Measurements from ENCODE around the gene EEFSEC. TPM values are rescaled to one million over a fixed set of nuclear protein-coding genes. Genes with fewer than 3 reads are reported as not detected.

Gene EEFSEC
- total RNA-seq, 1 experiment from 2014 or later: 9.5 TPM

DNA sequence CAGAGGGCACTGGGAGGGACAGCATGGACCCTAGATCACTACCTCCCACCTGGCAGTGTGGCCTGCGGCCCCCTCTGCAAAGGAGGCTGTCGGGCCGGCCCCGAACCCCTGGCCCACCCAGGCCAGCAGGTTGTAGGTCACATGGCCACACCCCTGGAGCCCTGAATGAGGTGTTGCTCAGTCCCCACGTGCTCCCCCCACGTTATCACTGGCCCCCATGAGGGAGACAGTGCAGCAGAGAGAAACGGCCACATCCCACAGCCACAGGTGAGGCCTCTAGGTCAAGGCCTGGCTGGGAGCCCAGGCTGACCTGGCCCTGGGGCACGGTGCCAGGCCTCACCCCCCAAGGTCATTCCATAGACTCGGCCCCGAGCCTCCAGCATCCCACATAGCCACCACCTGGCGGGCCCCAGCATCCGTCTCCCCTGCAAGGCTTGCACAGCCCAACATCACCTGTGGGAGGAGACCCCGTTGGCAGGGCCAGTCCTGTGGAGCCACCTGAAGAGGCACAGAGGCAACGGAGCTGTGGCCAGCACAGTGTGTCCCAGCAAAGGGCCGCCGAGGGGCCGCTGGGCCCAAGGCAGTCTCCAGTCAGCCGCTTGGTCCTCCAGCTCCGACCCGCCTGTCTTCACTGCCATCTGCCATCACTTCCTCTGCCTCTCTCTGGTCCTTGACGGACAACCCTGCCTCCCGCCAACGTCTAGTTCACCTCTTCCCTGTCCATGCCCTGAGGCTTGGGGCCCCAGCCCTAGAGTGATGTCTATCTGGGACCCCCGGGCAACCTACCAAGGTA lies 260.3 kb downstream of the EEFSEC start:
- H3K9me3 ChIP-seq (ENCODE audit: control insufficient read depth, low read depth, low read length): no peaks in the 10 kb centered on the region
- no peaks in the 10 kb centered on the region; a peak in 1 of 5 replicates for H3K9me3 Mint-ChIP-seq
- no peaks in the 10 kb centered on the region for H3K27me3 ChIP-seq (ENCODE audit: insufficient read depth, low read length)
- no peak overlapping the region for H3K23ac ChIP-seq (ENCODE audit: insufficient read length, low read depth, low read length)
- no peak overlapping the region; the same call in 1 of the 2 replicates for H3K14ac ChIP-seq (ENCODE audit: insufficient read depth, low read length)
- H2BK15ac ChIP-seq (ENCODE audit: low read depth, low read length): no peak overlapping the region
- no peak overlapping the region for H3K56ac ChIP-seq (ENCODE audit: insufficient read length, low read depth, low read length)
- peaks cover 0 to 2% (median 0%) of the 10 kb centered on the region in 3 experiments; a peak in 1 of 7 replicates for H3K36me3 Mint-ChIP-seq (ENCODE audit: insufficient read depth in 1 of 3, low read depth in 3 of 3)
- H3K18ac ChIP-seq (ENCODE audit: insufficient read length, low read depth, low read length): no peak overlapping the region
- no peak overlapping the region for H2BK5ac ChIP-seq (ENCODE audit: insufficient read length, low read length)
- H3K79me1 ChIP-seq (ENCODE audit: insufficient read depth, low read depth, low read length, poor library complexity, severe bottlenecking): no peaks in the 10 kb centered on the region
- no peak overlapping the region for H2BK120ac ChIP-seq (ENCODE audit: low read depth, low read length, poor library complexity, severe bottlenecking)
- no peak for DNase-seq
- H4K91ac ChIP-seq (ENCODE audit: insufficient read length, low read depth, low read length): no peak overlapping the region
- H3K27ac Mint-ChIP-seq: no peak overlapping the region; a peak in 1 of 7 replicates
- no peaks in the 10 kb centered on the region for H3K79me2 ChIP-seq (ENCODE audit: insufficient read depth, low read length)
- H3K4ac ChIP-seq (ENCODE audit: low read depth, low read length): no peak overlapping the region
- H2AK5ac ChIP-seq (ENCODE audit: insufficient read length, low read length): no peak overlapping the region
- H2AFZ ChIP-seq (ENCODE audit: low read length): no peak overlapping the region
- no CpG with 5 or more reads among the region's 24 CpGs for WGBS (ENCODE audit: extremely low coverage, insufficient read length, low lambda C conversion rate)
- TF ChIP-seq, protein P1, sequence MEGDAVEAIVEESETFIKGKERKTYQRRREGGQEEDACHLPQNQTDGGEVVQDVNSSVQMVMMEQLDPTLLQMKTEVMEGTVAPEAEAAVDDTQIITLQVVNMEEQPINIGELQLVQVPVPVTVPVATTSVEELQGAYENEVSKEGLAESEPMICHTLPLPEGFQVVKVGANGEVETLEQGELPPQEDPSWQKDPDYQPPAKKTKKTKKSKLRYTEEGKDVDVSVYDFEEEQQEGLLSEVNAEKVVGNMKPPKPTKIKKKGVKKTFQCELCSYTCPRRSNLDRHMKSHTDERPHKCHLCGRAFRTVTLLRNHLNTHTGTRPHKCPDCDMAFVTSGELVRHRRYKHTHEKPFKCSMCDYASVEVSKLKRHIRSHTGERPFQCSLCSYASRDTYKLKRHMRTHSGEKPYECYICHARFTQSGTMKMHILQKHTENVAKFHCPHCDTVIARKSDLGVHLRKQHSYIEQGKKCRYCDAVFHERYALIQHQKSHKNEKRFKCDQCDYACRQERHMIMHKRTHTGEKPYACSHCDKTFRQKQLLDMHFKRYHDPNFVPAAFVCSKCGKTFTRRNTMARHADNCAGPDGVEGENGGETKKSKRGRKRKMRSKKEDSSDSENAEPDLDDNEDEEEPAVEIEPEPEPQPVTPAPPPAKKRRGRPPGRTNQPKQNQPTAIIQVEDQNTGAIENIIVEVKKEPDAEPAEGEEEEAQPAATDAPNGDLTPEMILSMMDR (conservative IDR thresholded peaks at IDR 0.05): no peak
- H4K20me1 ChIP-seq (ENCODE audit: control insufficient read depth, insufficient read depth, insufficient read length): no peaks in the 10 kb centered on the region
- peaks cover 3% of the 10 kb centered on the region for H3K27me3 Mint-ChIP-seq (ENCODE audit: low read depth)
- H4K5ac ChIP-seq (ENCODE audit: insufficient read length, low read depth, low read length): no peak overlapping the region
- no peak overlapping the region for H2BK12ac ChIP-seq (ENCODE audit: insufficient read length, low read depth, low read length)
- H3K4me1 ChIP-seq (ENCODE audit: insufficient read depth, low read length): no peaks in the 10 kb centered on the region; the same call in 1 of the 2 replicates
- H4K8ac ChIP-seq (replicated peaks; ENCODE audit: insufficient read length, low read depth, low read length): no peak overlapping the region
- no peak overlapping the region for H3K9ac ChIP-seq (ENCODE audit: extremely low read depth, insufficient read length, low read length)
- no peak overlapping the region; a peak in 1 of 5 replicates for H3K4me3 Mint-ChIP-seq
- H2BK20ac ChIP-seq (ENCODE audit: low read depth, low read length, poor library complexity, severe bottlenecking): no peak overlapping the region
- H3K23me2 ChIP-seq (ENCODE audit: insufficient read length, low read depth, low read length, poor library complexity, severe bottlenecking): no peaks in the 10 kb centered on the region
- H3K27ac ChIP-seq (ENCODE audit: insufficient read length, low read depth, low read length): no peak overlapping the region
- H3T11ph ChIP-seq (ENCODE audit: low read length): no peak overlapping the region
- H3K4me2 ChIP-seq (ENCODE audit: insufficient read depth, insufficient read length, low read length): no peak overlapping the region
- H3K4me1 Mint-ChIP-seq: peaks cover 20 to 45% of the 10 kb centered on the region in 2 experiments
